HG02870 (cell line): ENCODE data around the gene TUBGCP2.
"Not testable (repeated sequence)": the region's sequence is repeated elsewhere in the genome, so short reads cannot be mapped to it uniquely, and the experiment has no call there.

Experiments used
- ATAC-seq: cut with Tn5 transposase; IDR thresholded peaks from one replicate; pipeline ENCODE4 v1.9.1; 2021; ENCODE audit warnings: mild to moderate bottlenecking, moderate library complexity; ENCODE audit not compliant: unreplicated experiment

The TUBGCP2 gene

DNA sequence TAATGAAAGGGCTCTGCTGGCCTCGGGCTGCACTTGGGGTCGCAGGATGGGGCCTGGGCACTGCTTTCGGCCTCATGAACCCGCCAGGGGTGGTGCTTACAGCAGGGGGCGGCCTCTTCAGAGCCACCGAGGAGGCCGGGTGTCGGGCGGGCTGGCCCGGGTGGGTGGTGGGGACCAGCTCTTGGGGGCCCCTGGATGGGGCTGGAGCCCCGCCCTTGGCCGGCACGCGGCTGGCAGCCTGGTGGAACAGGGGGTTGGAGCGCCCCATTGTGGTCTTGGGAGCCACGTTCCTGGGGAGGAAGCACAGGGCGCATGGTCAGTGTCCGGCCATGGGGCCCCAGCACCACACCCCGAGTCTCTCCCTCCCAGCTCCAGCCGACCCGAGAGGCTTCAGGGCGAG, 40.8 kb downstream of the TUBGCP2 start:
- ATAC-seq: no peak

DNA sequence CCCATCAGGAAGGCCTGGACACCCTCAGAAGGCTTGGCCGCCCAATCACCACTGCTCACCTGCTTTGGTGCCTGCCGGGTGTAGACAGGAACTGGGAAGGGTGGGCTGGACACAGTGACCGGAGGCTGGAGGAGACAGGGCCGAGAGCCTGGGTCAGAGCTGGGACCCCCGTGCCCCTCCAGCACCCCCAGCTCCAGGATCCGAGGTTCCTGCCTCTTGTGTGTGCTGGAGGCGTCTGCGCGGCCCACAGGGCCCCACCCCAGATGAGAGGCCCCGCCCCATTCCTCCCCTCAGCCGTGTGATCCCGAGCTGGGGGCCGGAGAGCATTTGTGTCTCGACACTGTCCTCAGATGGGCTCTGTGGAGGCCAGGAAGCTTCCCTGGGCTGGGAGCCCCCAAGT, 41.4 kb downstream of the TUBGCP2 start:
- no peak for ATAC-seq

DNA sequence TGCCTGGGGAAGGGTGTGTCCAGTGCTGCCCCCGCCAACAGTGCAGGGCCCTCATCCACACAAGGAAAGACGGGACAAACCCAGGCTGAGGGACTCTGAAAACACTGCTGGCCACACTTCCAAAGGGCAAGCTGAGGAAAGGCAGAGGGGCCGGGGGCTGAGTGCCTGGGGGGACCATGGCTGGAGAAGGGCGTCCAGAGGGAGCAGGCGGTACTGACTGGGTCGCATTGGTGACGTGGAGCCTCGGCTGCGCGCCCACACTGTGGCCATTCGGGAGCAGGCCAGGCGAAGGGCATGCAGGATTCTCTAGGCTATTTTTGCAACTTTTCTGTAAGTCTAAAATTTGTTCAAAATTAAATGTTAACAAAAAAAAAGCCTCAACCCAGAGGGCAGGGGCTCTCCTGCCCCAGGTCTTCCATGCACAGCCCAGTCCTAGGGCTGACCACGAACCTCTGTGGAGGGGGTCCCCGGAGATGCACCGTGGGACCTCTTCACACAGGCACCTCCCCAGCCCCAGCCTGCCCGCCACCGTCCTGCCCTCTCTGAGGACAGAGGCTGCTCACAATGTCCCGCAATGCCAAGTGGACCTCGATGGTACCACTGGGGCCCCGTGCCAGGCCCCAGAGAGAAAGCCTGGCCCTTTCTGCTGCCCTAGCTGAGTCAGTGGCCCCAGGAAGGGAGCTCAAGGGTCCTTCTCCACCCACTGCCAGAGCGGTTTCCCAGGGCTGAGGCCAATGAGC, 42.4 kb downstream of the TUBGCP2 start:
- no peak for ATAC-seq

DNA sequence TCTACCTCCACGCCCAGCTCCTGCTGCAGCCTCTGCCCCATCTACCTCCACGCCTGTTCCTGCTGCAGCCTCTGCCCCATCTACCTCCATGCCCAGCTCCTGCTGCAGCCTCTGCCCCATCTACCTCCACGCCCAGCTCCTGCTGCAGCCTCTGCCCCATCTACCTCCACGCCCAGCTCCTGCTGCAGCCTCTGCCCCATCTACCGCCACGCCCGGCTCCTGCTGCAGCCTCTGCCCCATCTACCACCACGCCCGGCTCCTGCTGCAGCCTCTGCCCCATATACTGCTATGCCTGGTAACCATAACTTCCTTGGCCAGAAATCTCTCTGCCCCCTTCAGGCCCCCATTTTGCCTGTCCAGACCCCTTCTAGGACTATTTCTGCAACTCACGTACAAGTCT, 43.6 kb downstream of the TUBGCP2 start:
- ATAC-seq: not testable (repeated sequence)

DNA sequence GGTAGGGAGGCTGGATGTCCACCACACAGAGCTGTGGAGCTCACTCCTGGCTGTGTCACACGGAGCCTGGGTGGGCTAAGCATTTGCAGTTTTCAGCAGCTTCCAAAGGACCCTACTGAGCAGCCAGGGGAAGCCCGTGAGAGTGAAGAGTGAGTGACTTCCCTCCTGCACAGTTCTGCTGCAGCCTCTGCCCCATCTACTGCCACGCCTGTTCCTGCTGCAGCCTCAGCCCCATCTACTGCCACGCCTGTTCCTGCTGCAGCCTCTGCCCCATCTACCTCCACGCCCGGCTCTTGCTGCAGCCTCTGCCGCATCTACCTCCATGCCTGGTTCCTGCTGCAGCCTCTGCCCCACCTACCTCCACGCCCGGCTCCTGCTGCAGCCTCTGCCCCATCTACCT, 44.2 kb downstream of the TUBGCP2 start:
- ATAC-seq: no peak

DNA sequence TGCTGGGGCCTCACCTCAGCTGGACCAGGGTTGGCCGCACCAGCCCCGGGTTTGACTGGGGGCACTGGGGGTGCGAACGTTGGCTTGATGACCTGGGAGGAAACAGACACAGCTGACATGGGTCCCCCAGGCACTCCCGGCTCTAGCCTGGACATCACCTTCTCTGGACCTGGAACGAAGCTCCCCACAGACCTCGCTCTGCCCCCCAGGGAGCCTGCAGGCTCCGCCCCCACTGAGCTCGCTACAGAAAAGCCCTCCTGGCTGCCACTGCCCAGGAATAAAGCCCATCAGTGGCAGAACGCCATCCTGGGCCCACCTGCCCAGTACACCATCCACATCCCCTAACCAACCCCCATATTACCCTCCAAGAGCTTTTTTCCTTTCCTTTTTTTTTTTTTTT, 45.0 kb downstream of the TUBGCP2 start:
- ATAC-seq: no peak

DNA sequence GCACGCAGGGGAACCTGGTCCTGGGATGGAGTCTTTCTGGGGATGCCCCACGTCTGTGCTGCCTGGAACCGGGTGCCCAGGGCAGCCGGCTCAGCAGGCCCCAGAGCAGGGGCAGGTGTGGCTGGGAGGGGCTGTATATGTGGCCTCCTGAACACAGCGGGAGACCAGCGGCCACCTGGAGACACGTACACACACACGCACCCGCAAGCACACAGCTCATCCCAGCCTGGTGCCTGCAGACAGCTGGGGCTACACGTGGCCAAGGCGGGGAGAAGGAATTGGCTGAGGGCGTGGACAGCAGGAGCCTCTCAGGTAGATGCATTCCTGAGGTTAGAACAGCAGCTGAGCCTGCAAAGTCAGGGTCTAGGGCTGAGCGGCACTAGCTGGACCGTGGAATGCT, 46.0 kb downstream of the TUBGCP2 start:
- ATAC-seq: no peak

DNA sequence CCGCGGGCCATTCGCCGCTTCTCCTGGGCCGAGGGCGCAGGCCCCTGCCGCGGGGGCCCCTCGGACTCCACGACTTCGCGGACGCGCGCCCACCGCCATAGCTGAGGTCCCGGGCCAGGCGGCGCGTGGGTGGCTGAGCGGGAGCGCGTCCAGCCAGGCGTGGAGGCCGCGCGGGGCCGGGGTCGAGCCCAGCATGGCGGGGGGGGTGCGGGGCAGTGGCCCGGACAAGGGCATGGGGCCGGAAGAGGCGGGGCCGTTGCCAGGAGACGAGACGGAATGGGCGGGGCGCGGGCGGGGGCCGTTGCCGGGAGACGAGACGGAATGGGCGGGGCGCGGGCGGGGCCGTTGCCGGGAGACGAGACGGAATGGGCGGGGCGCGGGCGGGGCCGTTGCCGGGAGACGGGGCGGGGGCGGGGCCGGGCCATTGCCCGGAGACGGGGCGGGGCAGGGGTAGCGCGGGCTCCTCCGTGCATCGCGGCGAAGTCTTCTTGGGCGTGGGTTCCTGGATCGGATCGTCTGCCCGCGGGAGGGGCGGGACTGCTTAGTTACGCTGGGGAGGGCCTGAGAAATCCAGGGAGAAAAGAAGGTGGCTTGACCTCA, 46.8 kb downstream of the TUBGCP2 start:
- ATAC-seq: peak; percentile 47

DNA sequence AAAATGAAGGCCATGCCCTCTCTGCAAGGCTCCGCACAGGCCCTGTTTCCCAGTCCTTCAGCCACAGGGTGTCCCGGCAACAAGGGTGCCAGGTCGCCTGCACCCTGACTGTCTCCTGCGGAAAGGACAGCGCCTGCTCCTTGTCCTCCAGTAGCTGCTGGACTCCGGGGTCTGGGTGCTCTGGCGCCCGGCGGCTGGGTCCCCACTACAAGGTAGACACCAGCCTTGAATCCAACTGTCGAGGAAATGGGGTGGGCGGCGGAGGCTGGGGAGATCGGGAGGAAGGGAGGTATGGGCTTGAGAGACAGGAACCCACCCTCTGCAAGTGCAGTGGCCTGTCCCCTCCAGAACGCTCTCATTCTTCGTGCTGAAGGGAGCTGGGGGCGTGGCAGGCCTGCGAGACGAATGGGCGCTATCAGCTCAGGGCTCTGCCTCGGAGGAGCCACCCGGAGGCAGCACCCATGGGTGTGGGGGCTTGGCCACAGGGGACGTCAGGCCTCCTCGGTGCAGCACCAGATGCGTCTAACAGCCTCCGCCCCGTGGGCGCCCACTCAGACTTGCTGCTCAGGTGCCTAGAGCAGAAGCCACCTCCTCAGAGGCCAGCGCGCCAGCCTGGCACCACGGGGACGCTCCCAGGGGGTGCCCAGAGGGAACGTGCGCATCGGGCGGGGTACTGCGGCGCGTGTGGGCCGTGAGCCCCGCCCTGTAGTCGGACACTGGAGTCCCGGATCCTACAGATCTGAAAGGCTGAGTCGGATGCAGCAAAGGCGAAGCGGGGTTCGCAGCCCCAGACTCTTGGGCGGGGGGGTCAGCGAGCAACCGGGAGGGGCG, 47.6 kb downstream of the TUBGCP2 start:
- ATAC-seq: peak; percentile 36

DNA sequence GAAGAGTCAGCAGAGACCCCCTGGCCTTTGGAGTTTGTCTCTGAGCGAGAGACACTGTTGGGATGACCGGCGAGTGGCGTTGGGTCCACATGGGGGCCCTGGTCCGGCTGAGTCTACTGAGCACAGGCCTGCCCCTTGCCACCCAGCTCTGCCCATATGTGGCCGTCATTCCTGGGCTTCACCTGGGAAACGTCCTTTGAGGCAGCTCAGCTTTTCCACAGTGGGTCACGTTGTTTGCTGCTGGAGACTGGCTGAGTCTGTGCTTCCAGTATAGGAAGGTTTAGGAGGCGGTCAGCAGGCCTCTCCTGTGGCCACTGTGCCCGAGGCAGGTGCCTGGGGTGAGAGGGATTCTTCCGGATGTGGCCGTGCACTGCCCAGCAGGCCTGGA, 49.1 kb downstream of the TUBGCP2 start:
- no peak for ATAC-seq

DNA sequence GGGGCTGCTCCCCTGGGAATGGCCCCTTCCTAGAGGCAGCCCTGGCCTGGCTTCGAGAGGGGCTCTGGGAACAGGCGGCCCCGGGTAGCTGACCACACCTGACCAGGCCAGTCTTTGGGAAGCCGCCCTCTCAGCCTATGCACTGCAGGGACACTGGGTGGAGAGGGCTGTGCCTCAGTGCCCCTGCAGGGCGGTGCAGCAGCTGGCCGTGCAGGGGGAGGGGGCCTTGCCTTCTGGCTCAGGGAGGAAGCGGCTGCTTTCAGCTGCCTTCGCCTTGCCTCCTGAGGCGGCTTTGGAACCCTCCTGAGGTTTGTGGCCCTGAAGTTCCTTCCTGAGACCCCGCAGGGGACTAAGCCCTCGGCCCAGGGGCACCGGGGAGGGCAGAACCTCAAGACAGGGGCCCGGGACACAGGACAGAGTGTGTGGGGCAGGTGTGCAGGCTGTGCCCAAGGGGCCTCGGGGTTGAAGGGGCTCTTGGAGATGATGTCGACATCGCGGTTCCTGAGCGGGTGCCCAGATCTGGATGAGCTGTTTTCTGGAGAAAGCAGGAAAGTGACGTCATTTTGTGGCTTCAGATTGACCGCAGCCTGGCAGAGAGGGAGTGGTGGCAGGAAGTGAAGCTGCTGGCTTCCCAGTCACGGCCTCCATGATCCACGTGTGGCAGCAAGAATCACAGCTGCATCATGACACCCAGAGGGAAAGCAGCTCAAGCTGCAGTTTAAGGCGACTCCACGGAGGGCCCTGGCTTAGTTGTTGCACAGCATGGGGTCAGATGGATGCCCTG, 49.7 kb downstream of the TUBGCP2 start:
- ATAC-seq: no peak

DNA sequence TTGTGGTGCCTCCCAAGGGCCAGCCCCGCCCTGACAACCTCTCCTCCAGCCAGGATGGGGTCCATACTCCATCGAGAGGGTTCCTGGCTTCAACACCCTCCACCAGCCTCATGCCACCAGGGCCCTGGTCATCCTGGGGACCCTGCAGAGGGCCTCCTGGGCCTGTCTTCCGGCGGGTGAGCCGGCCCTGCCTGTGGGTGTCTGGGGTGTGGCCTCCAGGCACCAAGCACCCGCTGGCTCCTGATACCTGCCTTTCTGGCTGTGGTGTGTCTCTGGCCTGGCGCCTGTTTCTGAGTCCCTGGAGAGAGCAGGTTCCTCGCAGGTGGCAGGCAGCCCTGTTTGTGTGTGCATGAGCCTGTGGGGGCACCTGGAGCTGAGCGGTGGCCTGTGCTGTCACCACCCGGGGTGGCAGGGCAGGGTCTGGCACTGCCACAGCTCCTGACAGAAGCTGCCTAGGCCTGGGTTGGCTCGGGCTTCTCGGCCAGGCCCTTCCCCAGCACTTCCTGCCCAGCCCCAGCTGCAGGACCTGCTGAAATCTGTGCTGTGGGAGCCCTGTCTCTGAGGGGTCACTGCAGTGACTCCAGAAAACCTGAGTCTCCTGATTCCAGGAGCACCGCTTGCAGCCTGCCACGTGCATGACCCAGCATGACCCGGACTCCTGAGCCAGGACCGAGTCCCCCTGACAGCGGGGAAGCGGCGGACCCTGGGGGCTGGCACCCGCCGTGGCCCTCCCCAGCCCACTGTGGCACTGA, 50.4 kb downstream of the TUBGCP2 start:
- ATAC-seq: no peak

DNA sequence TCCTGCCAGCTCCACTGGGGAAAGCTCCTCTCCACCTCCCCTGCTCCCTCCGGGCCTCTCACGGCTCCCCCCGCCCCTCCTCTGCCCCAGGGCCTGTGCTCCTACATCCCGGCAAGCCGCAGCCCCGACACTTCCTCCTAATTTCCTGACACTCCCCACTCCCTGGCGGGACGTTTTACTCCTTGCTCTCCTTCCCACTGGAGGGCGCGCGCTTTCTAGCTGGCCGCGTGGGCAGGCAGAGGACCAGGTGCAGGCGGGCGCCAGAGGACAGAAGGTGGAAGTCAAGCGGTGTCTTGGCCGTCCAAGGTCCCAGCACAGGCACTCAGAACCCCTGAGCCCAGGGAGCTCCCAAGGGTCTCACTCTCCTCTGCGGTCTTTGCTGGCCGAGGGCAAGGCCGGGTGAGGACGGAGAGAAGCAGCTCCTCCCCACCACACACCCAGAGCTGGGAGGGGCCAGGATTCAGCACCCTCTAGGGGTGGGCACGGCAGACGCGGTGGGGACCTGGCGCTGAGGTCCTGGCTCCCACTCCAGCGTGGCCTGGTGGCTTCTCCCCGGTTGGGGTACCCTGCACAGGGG, 51.1 kb downstream of the TUBGCP2 start:
- no peak for ATAC-seq

DNA sequence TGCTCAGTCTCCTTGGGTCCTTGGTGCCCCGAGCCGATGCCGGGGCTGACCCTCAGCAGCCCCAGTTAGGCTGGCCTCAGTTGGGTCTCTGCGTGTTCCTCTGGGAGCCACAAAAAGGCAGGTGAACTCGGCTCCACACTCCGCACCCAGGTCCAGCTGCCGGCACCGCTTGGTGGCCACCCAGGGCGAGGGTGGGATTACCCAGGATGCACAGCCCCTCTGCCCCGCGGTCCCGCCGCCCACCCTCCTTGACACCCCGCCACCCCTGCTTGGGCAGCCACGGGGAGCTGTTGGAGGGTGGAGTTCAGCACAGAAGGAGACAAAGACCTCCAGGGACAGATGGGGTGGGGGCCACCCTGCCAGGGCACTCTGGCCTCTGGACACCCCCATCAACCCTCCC, 53.3 kb downstream of the TUBGCP2 start:
- ATAC-seq: no peak

DNA sequence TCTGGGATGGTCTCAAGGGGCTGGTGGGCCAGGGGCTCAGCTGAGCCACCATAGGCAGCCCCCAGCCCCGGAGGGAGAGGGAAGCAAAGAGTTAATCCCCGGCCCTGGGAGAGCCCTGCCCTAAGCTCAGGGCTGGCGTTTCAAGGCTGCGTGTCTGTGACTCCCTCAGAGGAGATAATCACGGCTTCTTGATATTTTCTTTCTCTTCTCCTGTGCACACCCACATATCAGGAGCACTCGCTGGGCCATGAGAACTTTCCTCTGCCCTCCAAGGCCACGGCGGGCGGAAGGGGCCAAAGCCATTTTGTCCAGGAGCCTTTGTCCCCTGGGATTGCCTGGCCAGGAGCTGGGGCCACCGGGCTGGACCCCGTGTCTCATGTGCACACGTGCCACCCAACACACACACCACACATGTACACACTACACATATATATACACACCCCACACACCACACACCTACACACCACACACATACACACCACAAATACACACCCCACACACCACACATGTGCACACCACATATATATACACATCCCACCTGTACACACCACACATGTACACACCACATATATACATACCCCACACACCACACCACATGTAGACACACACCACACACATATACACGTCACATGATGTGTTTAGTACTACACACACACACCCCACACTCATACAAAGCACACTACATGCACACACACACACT, 54.1 kb downstream of the TUBGCP2 start:
- ATAC-seq: no peak

DNA sequence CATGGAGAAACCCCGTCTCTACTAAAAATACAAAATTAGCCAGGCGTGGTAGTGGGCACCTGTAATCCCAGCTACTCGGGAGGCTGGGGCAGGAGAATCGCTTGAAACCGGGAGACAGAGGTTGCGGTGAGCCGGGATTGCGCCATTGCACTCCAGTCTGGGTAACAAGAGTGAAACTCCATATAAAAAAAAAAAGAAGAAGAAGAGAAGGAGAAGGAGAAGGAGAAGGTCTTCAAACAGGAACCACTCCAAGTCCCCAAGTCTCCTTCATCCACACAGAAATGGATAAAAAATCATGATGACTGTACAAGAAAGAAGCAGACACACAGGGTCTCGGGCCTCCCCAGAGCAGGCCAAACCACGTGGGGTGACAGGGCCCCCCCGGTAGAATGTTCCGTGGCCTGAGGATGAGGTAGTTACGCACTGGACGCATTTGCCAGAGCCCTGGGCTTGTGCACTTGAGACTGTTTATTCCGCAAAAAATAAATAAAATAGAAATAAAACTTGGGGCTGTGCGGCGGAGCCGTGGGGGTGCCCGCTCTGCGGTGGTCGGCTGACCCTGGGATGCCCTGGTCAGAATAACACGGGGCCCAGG, 55.2 kb downstream of the TUBGCP2 start:
- no peak for ATAC-seq

DNA sequence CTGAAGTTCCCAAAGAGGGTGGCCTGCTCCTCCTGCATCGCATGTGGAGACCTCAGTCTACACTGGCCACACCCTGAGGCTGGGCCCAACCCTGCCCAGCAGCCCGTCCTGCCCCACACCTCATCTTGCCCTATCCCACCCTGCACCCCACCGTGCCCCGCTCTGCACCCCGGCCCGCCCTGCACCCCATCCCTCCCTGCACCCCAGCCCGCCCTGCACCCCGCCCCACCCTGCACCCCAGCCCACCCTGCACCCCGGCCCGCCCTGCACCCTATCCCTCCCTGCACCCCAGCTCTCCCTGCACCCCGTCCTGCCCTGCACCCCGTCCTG, 56.5 kb downstream of the TUBGCP2 start:
- no peak for ATAC-seq

DNA sequence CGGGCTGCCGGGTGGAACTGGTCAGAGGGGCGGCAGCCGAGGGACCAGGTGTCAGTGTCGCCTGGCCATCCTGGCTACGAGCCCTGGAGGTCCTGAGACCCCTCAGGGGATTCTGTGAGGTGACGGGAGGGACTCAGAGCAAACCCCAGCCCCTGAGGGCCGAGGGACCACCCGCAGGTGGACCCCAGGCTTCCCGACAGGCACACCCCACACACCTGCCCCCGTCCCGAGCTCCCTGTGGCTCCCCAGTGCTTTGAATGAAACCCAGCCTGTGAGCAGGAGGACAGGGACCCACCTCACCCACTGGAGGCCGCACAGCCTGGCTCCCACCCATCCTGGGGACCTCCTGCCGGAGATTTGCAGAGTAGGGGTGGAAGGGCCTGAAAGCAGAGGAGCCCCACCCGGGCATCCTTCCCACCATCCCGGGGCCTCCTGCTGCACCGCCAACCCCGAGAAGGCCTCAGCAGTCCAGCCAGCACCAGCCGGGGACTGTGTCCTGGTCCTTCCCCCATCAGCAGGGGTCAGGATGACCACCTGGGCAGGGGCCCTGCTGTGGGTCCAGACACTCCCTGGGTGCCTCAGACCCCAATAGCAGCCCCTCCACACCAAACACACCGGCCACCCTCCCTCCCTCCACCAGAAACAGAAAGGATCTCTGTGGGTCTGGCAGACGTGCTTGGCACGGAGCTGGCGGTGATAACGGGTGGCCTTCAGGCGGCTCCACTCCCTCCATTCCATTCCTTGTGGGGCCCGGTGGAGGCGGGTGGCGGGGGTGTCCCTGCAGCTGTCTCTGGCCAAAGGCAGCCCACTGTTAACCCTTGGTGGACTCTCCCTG, 57.1 kb downstream of the TUBGCP2 start:
- no peak for ATAC-seq
